ENCODE measurements around the gene TSHZ3.

DNA sequence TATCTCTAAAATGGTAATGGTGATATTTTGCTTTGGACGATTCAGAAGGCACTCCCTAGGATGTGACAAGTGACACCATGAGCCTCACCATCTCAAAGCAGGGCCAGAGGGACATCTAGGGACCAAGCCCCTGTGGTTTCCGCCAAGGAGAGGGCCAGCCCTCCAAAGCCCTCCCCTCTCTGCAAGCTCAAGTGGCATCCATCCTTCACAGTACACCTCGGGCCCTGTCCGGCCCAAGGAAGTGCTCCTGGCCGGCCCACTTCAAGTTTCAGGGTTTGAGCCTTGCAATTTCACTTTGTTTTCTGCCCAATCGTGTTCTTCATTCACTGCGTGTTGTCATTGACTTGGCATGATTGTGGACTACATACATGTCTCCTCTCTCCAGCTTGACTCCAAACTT, 82.5 kb downstream of the TSHZ3 start:
- TF ChIP-seq EZH2 (IDR thresholded peaks at IDR 0.05; ENCODE audit: insufficient read depth, poor library complexity, severe bottlenecking) (no peak), EZH2phosphoT487 (IDR thresholded peaks at IDR 0.05; ENCODE audit: insufficient read depth, low read depth) (no peak)

All from GM23248 (cell line).